GM23338 (cell line): ENCODE data around the gene GRAMD1C.

Source experiments
- JUNB ChIP-seq: IDR thresholded peaks from one replicate; pipeline ENCODE4 v1.6.1; 2016; ENCODE audit warnings: antibody characterized with exemption; ENCODE audit not compliant: unreplicated experiment
- TF ChIP-seq, protein P1 (sequence below): IDR thresholded peaks from one replicate; pipeline ENCODE4 v1.6.1; 2018; ENCODE audit warnings: antibody characterized with exemption; ENCODE audit not compliant: unreplicated experiment
- TF ChIP-seq, protein P2 (sequence below), 2 experiments: fragments of 200-600 bp in 1 of 2; sonication (generic) in 1 of 2; conservative IDR thresholded peaks; 2 replicates each; pipeline versions ENCODE4 v1.5.1 to v1.6.1; 2016 to 2017; ENCODE audit warnings: antibody characterized with exemption in 2 of 2, low read depth in 2 of 2, mild to moderate bottlenecking in 2 of 2, moderate library complexity in 1 of 2

DNA sequence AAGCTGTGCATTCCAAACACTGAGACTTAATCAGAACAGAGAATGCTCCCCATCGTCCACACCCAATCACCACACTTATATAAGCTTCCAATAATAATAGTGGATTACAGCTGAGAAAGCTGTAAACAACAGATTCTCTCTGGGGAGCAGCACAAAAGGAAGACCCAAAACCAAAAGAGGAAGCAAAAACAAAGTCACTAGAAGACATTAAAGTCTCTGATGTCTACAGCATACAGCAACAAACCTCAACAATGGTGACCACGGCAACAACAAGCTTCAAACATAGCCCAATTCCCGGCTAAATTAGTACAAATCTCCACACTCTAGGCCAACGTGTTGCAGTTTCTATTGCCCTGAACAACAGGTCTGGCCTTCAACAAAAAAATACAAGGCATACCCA lies 147.0 kb downstream of the GRAMD1C start:
- TF ChIP-seq, protein P1, sequence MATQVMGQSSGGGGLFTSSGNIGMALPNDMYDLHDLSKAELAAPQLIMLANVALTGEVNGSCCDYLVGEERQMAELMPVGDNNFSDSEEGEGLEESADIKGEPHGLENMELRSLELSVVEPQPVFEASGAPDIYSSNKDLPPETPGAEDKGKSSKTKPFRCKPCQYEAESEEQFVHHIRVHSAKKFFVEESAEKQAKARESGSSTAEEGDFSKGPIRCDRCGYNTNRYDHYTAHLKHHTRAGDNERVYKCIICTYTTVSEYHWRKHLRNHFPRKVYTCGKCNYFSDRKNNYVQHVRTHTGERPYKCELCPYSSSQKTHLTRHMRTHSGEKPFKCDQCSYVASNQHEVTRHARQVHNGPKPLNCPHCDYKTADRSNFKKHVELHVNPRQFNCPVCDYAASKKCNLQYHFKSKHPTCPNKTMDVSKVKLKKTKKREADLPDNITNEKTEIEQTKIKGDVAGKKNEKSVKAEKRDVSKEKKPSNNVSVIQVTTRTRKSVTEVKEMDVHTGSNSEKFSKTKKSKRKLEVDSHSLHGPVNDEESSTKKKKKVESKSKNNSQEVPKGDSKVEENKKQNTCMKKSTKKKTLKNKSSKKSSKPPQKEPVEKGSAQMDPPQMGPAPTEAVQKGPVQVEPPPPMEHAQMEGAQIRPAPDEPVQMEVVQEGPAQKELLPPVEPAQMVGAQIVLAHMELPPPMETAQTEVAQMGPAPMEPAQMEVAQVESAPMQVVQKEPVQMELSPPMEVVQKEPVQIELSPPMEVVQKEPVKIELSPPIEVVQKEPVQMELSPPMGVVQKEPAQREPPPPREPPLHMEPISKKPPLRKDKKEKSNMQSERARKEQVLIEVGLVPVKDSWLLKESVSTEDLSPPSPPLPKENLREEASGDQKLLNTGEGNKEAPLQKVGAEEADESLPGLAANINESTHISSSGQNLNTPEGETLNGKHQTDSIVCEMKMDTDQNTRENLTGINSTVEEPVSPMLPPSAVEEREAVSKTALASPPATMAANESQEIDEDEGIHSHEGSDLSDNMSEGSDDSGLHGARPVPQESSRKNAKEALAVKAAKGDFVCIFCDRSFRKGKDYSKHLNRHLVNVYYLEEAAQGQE, result no peak
- TF ChIP-seq, protein P2, sequence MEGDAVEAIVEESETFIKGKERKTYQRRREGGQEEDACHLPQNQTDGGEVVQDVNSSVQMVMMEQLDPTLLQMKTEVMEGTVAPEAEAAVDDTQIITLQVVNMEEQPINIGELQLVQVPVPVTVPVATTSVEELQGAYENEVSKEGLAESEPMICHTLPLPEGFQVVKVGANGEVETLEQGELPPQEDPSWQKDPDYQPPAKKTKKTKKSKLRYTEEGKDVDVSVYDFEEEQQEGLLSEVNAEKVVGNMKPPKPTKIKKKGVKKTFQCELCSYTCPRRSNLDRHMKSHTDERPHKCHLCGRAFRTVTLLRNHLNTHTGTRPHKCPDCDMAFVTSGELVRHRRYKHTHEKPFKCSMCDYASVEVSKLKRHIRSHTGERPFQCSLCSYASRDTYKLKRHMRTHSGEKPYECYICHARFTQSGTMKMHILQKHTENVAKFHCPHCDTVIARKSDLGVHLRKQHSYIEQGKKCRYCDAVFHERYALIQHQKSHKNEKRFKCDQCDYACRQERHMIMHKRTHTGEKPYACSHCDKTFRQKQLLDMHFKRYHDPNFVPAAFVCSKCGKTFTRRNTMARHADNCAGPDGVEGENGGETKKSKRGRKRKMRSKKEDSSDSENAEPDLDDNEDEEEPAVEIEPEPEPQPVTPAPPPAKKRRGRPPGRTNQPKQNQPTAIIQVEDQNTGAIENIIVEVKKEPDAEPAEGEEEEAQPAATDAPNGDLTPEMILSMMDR (conservative IDR thresholded peaks at IDR 0.05; ENCODE audit: low read depth in 2 of 2), result no peak
- TF ChIP-seq JUNB, result no peak
